Measurements from ENCODE around the gene TOP3B.
"Not testable (repeated sequence)": the region's sequence is repeated elsewhere in the genome, so short reads cannot be mapped to it uniquely, and the experiment has no call there.

TOP3B gene

DNA sequence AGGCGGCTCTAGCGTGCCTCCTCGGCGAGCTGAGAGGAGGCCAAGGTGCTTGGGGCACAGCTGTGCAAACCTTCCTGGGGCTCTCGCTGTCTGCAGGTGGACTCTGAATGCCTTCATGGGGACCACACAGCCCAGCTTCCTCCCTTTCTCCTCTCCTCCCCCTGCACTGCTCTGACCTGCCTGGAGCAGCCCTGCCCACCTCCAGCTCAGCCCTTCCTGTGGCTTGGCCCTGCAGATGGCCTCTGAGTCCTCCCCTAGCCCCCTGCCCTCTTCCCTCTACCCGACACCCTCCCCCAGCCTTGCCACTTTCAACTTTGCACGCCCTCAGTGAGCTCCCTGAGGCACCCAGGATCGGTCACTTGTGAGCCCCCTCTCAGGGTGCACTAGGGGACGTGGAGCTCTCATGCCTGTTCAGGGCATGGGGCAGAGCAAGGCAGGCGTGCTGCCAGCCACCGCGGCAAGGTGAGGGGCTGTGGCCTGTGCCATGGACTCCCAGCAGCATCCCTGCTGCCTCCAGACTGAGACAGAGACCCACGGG, 61.3 kb downstream of the TOP3B start:
- DNase-seq, result no peak

GRCh38 chr22:21920341-21921183, 62.0 kb downstream of the TOP3B start:
- DNase-seq, result no peak

GRCh38 chr22:21919526-21920307, 62.9 kb downstream of the TOP3B start:
- no peak for DNase-seq

GRCh38 chr22:21918466-21919185, 64.0 kb downstream of the TOP3B start:
- no peak for DNase-seq

DNA sequence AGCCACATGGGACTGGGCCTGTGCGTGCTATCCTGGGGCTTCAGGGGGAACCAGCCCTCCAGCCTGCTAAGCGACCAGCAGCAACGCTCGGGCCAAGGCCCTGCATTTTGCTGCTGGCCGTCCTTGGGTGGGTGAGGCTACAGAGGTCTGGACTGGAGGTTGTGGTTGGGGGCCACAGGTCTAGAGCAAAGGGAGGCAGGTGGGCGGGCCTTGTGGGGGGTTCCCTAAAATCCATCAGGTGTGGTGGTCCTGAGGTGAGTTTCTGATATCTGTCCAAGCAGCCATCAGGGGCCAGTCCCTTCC, 64.7 kb downstream of the TOP3B start:
- no peak for DNase-seq

GRCh38 chr22:21917181-21917958, 65.2 kb downstream of the TOP3B start:
- no peak for DNase-seq

- no peak for DNase-seq
Observed at GRCh38 chr22:21916309-21916918, 66.2 kb downstream of the TOP3B start.

GRCh38 chr22:21915624-21916308, 66.8 kb downstream of the TOP3B start:
- no peak for DNase-seq

DNA sequence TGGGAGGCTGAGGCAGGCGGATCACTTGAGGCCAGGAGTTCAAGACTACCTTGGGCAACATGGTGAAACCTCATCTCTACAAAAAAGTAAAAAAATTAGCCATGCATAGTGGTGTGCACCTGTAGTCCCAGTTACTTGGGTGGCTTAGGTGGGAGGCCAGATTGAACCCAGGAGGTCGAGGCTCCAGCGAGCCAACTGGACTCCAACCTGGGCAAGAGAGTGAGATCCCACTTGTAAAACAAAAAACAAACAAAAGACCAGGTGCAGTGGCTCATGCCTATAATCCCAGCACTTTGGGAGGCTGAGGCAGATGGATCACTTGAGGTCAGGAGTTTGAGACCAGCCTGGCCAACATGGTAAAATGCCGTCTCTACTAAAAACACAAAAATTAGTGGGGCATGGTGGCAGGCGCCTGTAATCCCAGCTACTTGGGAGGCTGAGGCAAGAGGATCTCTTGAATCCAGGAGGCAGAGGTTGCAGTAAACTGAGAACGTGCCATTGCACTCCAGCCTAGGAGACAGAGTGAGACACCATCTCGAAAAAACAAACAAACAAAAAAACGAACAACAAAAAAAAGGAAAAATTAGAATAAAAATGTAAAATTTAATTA, 68.4 kb downstream of the TOP3B start:
- DNase-seq, result not testable (repeated sequence)

- not testable (repeated sequence) for DNase-seq
Observed at GRCh38 chr22:21910367-21910766, 72.2 kb downstream of the TOP3B start.

- no peak for DNase-seq
Observed at GRCh38 chr22:21909871-21910270, 72.7 kb downstream of the TOP3B start.

GRCh38 chr22:21907638-21908522, 74.7 kb downstream of the TOP3B start:
- no peak for DNase-seq

Data from T-helper 9 cell (primary cell).